GM13976 (cell line): ENCODE measurements around the gene TTLL5.

Source experiments
- DNase-seq: peaks from one replicate; pipeline ENCODE4 v3.0.0; 2012; ENCODE audit warnings: low spot score
- in situ Hi-C: fragments of 300-500 bp; cut with MboI; formaldehyde crosslinking; loops from one replicate; pipeline ENCODE4 v1.12.0; 2022; ENCODE audit warnings: low sequenced_read_pairs, mixed read lengths, inconsistent platforms; ENCODE audit not compliant: unreplicated experiment
- TF ChIP-seq, protein P1 (sequence below): IDR thresholded peaks from 2 replicates; pipeline ENCODE4 v1.5.1; 2012; ENCODE audit warnings: borderline replicate concordance, mild to moderate bottlenecking; ENCODE audit not compliant: insufficient read depth; ENCODE audit errors: extremely low read depth, missing control alignments, control extremely low read depth

TTLL5 gene

GRCh38 chr14:75832621-75833297 is 171.7 kb downstream of the TTLL5 start:
- TF ChIP-seq, protein P1, sequence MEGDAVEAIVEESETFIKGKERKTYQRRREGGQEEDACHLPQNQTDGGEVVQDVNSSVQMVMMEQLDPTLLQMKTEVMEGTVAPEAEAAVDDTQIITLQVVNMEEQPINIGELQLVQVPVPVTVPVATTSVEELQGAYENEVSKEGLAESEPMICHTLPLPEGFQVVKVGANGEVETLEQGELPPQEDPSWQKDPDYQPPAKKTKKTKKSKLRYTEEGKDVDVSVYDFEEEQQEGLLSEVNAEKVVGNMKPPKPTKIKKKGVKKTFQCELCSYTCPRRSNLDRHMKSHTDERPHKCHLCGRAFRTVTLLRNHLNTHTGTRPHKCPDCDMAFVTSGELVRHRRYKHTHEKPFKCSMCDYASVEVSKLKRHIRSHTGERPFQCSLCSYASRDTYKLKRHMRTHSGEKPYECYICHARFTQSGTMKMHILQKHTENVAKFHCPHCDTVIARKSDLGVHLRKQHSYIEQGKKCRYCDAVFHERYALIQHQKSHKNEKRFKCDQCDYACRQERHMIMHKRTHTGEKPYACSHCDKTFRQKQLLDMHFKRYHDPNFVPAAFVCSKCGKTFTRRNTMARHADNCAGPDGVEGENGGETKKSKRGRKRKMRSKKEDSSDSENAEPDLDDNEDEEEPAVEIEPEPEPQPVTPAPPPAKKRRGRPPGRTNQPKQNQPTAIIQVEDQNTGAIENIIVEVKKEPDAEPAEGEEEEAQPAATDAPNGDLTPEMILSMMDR: no peak
- in situ Hi-C loops: no loop called here
- DNase-seq: no peak

GRCh38 chr14:75833326-75834020 is 172.4 kb downstream of the TTLL5 start:
- in situ Hi-C loops: no loop called here
- no peak for DNase-seq

DNA sequence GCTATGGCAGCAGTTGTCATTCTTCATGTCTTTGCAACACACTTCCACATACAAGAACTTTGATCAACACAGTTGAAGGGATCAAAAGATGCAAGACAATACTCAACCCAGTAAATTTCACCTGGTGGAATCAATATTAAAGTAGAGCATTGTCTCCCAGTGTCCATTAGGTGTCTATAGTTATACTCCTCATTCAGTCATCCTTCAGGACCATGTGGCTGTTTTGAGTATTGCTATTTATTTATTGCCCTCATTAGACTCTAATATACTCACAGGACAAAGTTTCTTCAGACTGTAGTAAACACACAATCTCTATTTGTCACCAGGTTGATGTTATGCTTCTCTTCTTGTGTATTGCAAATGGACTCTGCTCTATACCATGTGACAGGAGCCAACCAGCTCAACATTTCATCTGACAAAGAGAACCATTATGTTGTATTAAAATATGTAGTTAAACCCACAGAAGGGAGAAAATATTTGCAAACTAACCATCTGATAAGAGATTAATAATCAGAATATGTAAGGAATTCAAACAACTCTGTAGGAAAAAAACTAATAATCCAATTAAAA is 174.2 kb downstream of the TTLL5 start:
- TF ChIP-seq, protein P1: no peak
- in situ Hi-C loops: no loop called here
- DNase-seq: no peak

More at GRCh38 chr14:75833326-75834020, 172.4 kb downstream of the TTLL5 start:
- TF ChIP-seq, protein P1: no peak

DNA sequence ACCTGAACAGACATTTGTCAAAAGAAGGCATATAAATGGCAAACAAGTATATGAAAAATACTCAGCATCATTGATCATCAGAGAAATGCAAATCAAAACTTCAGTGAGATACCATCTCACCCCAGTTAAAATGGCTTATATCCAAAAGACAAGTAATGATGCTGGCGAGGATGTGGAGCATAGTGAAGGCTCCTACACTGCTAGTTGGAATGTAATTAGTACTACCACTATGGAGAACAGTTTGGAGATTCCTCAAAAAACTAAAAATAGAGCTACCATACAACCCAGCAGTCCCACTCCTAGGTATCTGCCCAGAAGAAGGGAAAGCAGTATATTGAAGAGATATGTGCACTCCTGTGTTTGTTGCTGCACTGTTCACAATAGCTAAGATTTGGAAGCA is 174.7 kb downstream of the TTLL5 start:
- TF ChIP-seq, protein P1: no peak
- in situ Hi-C loops: no loop called here
- no peak for DNase-seq

- TF ChIP-seq, protein P1: no peak
- in situ Hi-C loops: no loop called here
- DNase-seq: no peak
These were observed 176.2 kb downstream of the TTLL5 start for GRCh38 chr14:75837151-75837787.

- in situ Hi-C loops: no loop called here
- TF ChIP-seq, protein P1: no peak
- no peak for DNase-seq
These were observed 179.9 kb downstream of the TTLL5 start for GRCh38 chr14:75840911-75841310.
